HEK293T (cell line): Measurements from ENCODE around the gene CACNA1E.

Experiments used
- FOXA1 ChIP-seq: fragments of 450-650 bp; IDR thresholded peaks from 2 replicates; pipeline ENCODE4 v1.6.1; 2016; ENCODE audit warnings: mild to moderate bottlenecking
- FOXK2 ChIP-seq: fragments of 450-650 bp; IDR thresholded peaks from 2 replicates; pipeline ENCODE4 v1.6.1; 2016; ENCODE audit warnings: mild to moderate bottlenecking
- FOXM1 ChIP-seq: fragments of 450-650 bp; IDR thresholded peaks from 2 replicates; pipeline ENCODE4 v1.6.1; 2017; ENCODE audit warnings: mild to moderate bottlenecking, borderline replicate concordance
- NFRKB ChIP-seq: fragments of 450-650 bp; IDR thresholded peaks from 2 replicates; pipeline ENCODE4 v1.6.1; 2016; ENCODE audit warnings: mild to moderate bottlenecking, moderate library complexity
- SP1 ChIP-seq: fragments of 450-650 bp; IDR thresholded peaks from 2 replicates; pipeline ENCODE4 v1.6.1; 2017
- SUZ12 ChIP-seq: fragments of 450-650 bp; IDR thresholded peaks from 2 replicates; pipeline ENCODE4 v1.6.1; 2016; ENCODE audit warnings: mild to moderate bottlenecking
- TARDBP ChIP-seq: fragments of 450-650 bp; IDR thresholded peaks from 2 replicates; pipeline ENCODE4 v1.6.1; 2016

- TF ChIP-seq FOXA1 (no peak), NFRKB (no peak), FOXK2 (no peak), FOXM1 (no peak), SUZ12 (no peak), TARDBP (no peak), SP1 (no peak)
These were observed 318.3 kb downstream of the CACNA1E start for GRCh38 chr1:181801617-181802016.
